B cell (primary cell): ENCODE measurements around the gene CASP8AP2. TPM values are rescaled to one million over a fixed set of nuclear protein-coding genes. Genes with fewer than 3 reads are reported as not detected.

ENCODE experiments used
- ATAC-seq: fragments of 200-7000 bp; cut with Tn5 transposase; one replicate; pipeline ENCODE4 v1.10.0; 2021; ENCODE audit warnings: low read depth, mild to moderate bottlenecking, moderate number of reproducible peaks, moderate library complexity
- CTCF ChIA-PET: fragments of 350-600 bp; sonication (Branson Sonifier 250); formaldehyde crosslinking; loops from one replicate; lab custom pipeline; 2021; ENCODE audit warnings: antibody characterized with exemption, inconsistent platforms; lab: Charles Lee
- POLR2A ChIA-PET: fragments of 350-600 bp; sonication (Branson Sonifier 250); formaldehyde crosslinking; loops from one replicate; lab custom pipeline; 2021; ENCODE audit warnings: antibody characterized with exemption; lab: Charles Lee
- DNase-seq: peaks from one replicate; pipeline ENCODE4 v3.0.0; 2013
- H2AFZ ChIP-seq: 2 replicates; pipeline ENCODE4 v1.6.1; 2012; ENCODE audit warnings: mild to moderate bottlenecking, low read depth, low read length; ENCODE audit not compliant: insufficient read depth, poor library complexity, severe bottlenecking
- H3K27ac ChIP-seq, 2 donors: 1 replicate in 1 of 2; 2 replicates in 1 of 2; pipeline ENCODE4 v1.5.1; 2012 to 2013; ENCODE audit warnings: low read length in 2 of 2, mild to moderate bottlenecking in 2 of 2, moderate library complexity in 1 of 2
- H3K27me3 ChIP-seq, 4 experiments: fragments of 200-600 bp in 1 of 4; sonication (generic) in 1 of 4; replicated peaks in 1 of 4; 1 replicate in 2 of 4; 2 replicates in 2 of 4; pipeline versions ENCODE4 v1.6.1 to v1.7.0; 2013 to 2016; ENCODE audit warnings: low read length in 3 of 4, mild to moderate bottlenecking in 2 of 4, mixed read lengths in 1 of 4, moderate library complexity in 1 of 4; ENCODE audit not compliant: insufficient read depth in 4 of 4, control insufficient read depth in 3 of 4; ENCODE audit errors: control extremely low read depth in 1 of 4
- H3K36me3 ChIP-seq, 2 experiments: replicated peaks in 1 of 2; 1 replicate in 1 of 2; 2 replicates in 1 of 2; pipeline versions ENCODE4 v1.6.1 to v1.7.1; 2013; ENCODE audit warnings: low read length in 1 of 2; ENCODE audit not compliant: insufficient read depth in 2 of 2, control insufficient read depth in 1 of 2; ENCODE audit errors: control extremely low read depth in 1 of 2, extremely low read depth in 1 of 2
- H3K4me1 ChIP-seq, 2 donors: fragments of 200-600 bp in 1 of 2; sonication (generic) in 1 of 2; 1 replicate in 1 of 2; 2 replicates in 1 of 2; pipeline versions ENCODE4 v1.5.1 to v1.6.1; 2013 to 2017; ENCODE audit warnings: low read length in 2 of 2; ENCODE audit not compliant: control insufficient read depth in 2 of 2, insufficient read depth in 2 of 2
- H3K4me2 ChIP-seq: replicated peaks from 2 replicates; pipeline ENCODE3; 2012; ENCODE audit warnings: mild to moderate bottlenecking, low read depth, low read length; ENCODE audit not compliant: poor library complexity, severe bottlenecking
- H3K4me3 ChIP-seq, 5 experiments: fragments of 200-600 bp in 1 of 5; sonication (generic) in 1 of 5; 1 replicate in 3 of 5; 2 replicates in 2 of 5; pipeline versions ENCODE4 v1.5.1 to v1.7.0; 2011 to 2016; ENCODE audit warnings: low read length in 4 of 5, mild to moderate bottlenecking in 4 of 5, low read depth in 2 of 5, control low read depth in 1 of 5, moderate library complexity in 1 of 5; ENCODE audit not compliant: insufficient read depth in 1 of 5; ENCODE audit errors: control extremely low read depth in 1 of 5, extremely low read depth in 1 of 5
- H3K79me2 ChIP-seq: fragments of 200-600 bp; sonication (generic); one replicate; pipeline ENCODE4 v1.6.0; 2016; ENCODE audit warnings: low read length; ENCODE audit not compliant: control insufficient read depth, insufficient read depth
- H3K9ac ChIP-seq: fragments of 200-600 bp; sonication (generic); 2 replicates; pipeline ENCODE4 v1.6.1; 2017; ENCODE audit warnings: mild to moderate bottlenecking, low read length, moderate library complexity
- H3K9me3 ChIP-seq, 3 donors: one replicate each; pipeline versions ENCODE4 v1.6.1 to v1.7.1; 2013; ENCODE audit warnings: low read length in 2 of 3; ENCODE audit not compliant: control insufficient read depth in 2 of 3, insufficient read depth in 1 of 3; ENCODE audit errors: control extremely low read depth in 1 of 3
- H4K20me1 ChIP-seq: 2 replicates; pipeline ENCODE4 v1.6.0; 2012; ENCODE audit warnings: mild to moderate bottlenecking, low read length; ENCODE audit not compliant: insufficient read depth, control insufficient read depth, poor library complexity, severe bottlenecking
- H3K27ac Mint-ChIP-seq: one replicate; pipeline ENCODE4 v1.8.0; 2021; ENCODE audit warnings: mixed read lengths
- H3K27me3 Mint-ChIP-seq: one replicate; pipeline ENCODE4 v1.8.0; 2021; ENCODE audit warnings: mixed read lengths
- H3K4me1 Mint-ChIP-seq: one replicate; pipeline ENCODE4 v1.8.0; 2021; ENCODE audit warnings: mixed read lengths
- H3K4me3 Mint-ChIP-seq: one replicate; pipeline ENCODE4 v1.8.0; 2021; ENCODE audit warnings: mixed read lengths
- H3K9me3 Mint-ChIP-seq: one replicate; pipeline ENCODE4 v1.8.0; 2022; ENCODE audit warnings: mixed read lengths; ENCODE audit not compliant: insufficient read depth
- EZH2 ChIP-seq: IDR thresholded peaks from 2 replicates; pipeline ENCODE4 v1.6.1; 2012; ENCODE audit warnings: borderline replicate concordance, low read depth, mild to moderate bottlenecking, moderate library complexity, low read length; ENCODE audit not compliant: insufficient read depth, poor library complexity, severe bottlenecking
- WGBS: methylation state at CpG from one replicate; pipeline ENCODE4 v1.1.5; 2013; ENCODE audit warnings: missing lambda C conversion rate; ENCODE audit not compliant: insufficient coverage; 5-methylcytosine and 5-hydroxymethylcytosine counted together
- intact Hi-C: fragments of 100-400 bp; cut with micrococcal nuclease; formaldehyde crosslinking; loops from one replicate; pipeline ENCODE4 v1.10.0; 2022
- polyA plus RNA-seq: library from polyadenylated mRNA; depleted of rRNA; stranded (reverse); fragments of >200 nt; gene quantifications from 2 replicates; pipeline ENCODE4 v1.2.3, GENCODE V29; 2012
- total RNA-seq, 2 donors: library from RNA; stranded (reverse); fragments of 120-200 nt in 1 of 2; gene quantifications; 1 replicate in 1 of 2; 2 replicates in 1 of 2; pipeline versions ENCODE4 v1.2.3 to v1.2.4, GENCODE V29; 2013 to 2022
- TF ChIP-seq, protein P1 (sequence below): fragments of 200-600 bp; IDR thresholded peaks from one replicate; pipeline ENCODE4 v1.8.0; 2022; ENCODE audit warnings: antibody characterized with exemption, mild to moderate bottlenecking

The CASP8AP2 gene
- total and polyA plus RNA-seq, 2 donors (not counting 1 experiment from before 2014, with no cell fraction given), result 5.9 to 30.6 TPM

DNA sequence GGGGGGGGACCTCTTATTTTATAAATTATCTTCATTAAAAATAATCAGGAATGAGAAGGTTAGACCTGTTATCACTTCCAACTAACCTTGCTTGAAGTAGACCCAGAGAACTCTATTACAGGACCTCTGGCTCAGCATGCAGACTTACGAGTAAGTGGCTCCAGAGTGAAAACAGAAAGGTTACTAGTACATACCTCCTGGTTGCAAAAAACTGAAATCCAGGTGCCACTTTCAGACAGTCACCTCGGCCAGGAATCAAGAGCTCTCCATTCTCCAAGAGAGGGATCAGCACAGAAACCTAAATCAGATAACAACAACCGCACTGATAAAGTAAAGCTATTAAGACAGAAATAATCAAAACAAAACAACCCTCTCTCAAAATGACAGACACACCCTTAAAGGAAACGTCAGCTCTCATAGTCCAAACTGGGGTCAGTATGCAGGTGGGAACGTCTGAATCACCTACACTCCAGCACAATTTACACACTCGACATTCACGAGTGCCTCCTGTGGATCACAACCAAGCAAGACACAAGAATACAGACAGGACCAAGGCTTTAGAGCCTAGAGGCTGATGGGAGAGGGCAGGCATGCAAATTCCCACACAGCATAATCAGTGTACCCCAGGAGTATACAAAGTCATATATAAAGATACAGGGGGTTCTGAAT is 41.9 kb upstream of the CASP8AP2 start:
- CTCF ChIA-PET, result no interaction called here
- no peaks in the 10 kb centered on the region for H3K27me3 ChIP-seq
- intact Hi-C loops, result no loop called here
- peaks cover 0 to 3% of the 10 kb centered on the region in 2 donors for H3K4me1 ChIP-seq
- no peak for TF ChIP-seq EZH2
- TF ChIP-seq, protein P1, sequence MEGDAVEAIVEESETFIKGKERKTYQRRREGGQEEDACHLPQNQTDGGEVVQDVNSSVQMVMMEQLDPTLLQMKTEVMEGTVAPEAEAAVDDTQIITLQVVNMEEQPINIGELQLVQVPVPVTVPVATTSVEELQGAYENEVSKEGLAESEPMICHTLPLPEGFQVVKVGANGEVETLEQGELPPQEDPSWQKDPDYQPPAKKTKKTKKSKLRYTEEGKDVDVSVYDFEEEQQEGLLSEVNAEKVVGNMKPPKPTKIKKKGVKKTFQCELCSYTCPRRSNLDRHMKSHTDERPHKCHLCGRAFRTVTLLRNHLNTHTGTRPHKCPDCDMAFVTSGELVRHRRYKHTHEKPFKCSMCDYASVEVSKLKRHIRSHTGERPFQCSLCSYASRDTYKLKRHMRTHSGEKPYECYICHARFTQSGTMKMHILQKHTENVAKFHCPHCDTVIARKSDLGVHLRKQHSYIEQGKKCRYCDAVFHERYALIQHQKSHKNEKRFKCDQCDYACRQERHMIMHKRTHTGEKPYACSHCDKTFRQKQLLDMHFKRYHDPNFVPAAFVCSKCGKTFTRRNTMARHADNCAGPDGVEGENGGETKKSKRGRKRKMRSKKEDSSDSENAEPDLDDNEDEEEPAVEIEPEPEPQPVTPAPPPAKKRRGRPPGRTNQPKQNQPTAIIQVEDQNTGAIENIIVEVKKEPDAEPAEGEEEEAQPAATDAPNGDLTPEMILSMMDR, result no peak
- Mint-ChIP-seq H3K9me3 (peaks cover 5% of the 10 kb centered on the region), H3K4me1 (no peaks in the 10 kb centered on the region), H3K4me3 (no peak overlapping the region), H3K27me3 (no peaks in the 10 kb centered on the region), H3K27ac (no peak overlapping the region)
- H3K9ac ChIP-seq, result no peak overlapping the region
- no peak overlapping the region for H3K4me3 ChIP-seq
- H3K36me3 ChIP-seq, result peaks cover 17 to 80% of the 10 kb centered on the region in 2 experiments
- no peak overlapping the region for H2AFZ ChIP-seq
- peaks cover 0 to 10% (median 0%) of the 10 kb centered on the region in 3 donors for H3K9me3 ChIP-seq
- POLR2A ChIA-PET, result no interaction called here
- ATAC-seq (no peak), DNase-seq (no peak)
- no peak overlapping the region for H3K27ac ChIP-seq
- no peak overlapping the region for H3K4me2 ChIP-seq
- no peaks in the 10 kb centered on the region for H4K20me1 ChIP-seq
- H3K79me2 ChIP-seq, result no peaks in the 10 kb centered on the region
- WGBS, result 85% methylated on average over 3 of the region's 7 CpGs

DNA sequence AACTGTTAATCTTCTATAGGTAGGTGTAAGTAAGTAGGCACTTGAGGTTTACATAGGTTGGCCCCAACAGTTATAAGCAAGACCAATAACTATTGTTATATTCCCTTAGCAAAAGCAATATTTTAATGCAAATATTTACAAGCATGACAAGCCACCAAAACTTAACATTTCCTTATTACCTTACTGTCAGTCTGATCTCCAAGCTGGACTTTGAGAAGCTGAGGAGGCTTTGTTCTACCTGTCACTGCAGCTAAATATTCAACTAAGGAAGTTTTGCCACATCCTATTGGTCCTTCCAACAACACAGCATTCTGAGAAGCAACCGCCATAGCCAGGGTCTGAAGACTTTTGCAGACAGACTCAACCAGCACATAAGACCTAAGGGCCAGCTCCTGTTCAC is 39.7 kb upstream of the CASP8AP2 start:
- Histone ChIP-seq H2AFZ (no peak overlapping the region), H3K27me3 (no peaks in the 10 kb centered on the region), H3K36me3 (peaks cover 15 to 71% of the 10 kb centered on the region in 2 experiments), H3K79me2 (peaks cover 3% of the 10 kb centered on the region), H3K9ac (no peak overlapping the region), H3K4me3 (no peak overlapping the region), H4K20me1 (no peaks in the 10 kb centered on the region), H3K27ac (no peak overlapping the region), H3K4me1 (peaks cover 18 to 20% of the 10 kb centered on the region in 2 donors), H3K9me3 (no peaks in the 10 kb centered on the region), H3K4me2 (no peak overlapping the region)
- 100% methylated on average over 1 of the region's 1 CpG for WGBS
- Mint-ChIP-seq H3K4me3 (no peak overlapping the region), H3K27ac (no peak overlapping the region), H3K27me3 (no peaks in the 10 kb centered on the region), H3K9me3 (no peaks in the 10 kb centered on the region), H3K4me1 (peaks cover 21% of the 10 kb centered on the region)
- DNase-seq (no peak), ATAC-seq (no peak)
- POLR2A ChIA-PET, result no interaction called here
- TF ChIP-seq, protein P1, result no peak
- no peak for TF ChIP-seq EZH2
- CTCF ChIA-PET, result no interaction called here
- intact Hi-C loops, result no loop called here
